ENCODE results near the gene MYMK.

The MYMK gene

GRCh38 chr9:133519693-133520092 is 5.1 kb downstream of the MYMK start:
- no peak for DNase-seq (ENCODE audit: low read depth in 1 of 2, low spot score in 1 of 2)

GRCh38 chr9:133518706-133519449 is 5.9 kb downstream of the MYMK start:
- DNase-seq (ENCODE audit: low read depth in 1 of 2, low spot score in 1 of 2), result no peak

DNA sequence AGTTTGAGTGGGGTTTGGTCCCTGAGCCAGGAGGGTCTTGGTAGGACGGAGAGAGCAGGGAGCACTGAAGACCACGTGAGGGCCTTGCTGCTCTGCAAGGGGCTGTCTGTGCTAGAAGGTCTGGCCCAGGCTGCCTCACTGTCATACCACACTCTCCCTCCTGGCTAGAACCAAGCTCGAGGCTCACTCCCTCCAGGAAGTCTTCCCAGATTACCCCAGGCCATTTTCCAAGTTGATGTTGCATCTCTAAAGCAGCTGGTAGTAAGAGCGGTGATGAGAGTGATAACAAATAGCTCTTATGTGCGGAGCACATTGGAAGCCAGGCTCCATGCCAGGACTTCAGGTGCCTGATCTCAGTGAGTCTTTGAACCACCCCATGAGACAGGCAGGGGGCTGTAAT is 6.6 kb downstream of the MYMK start:
- DNase-seq (ENCODE audit: low read depth in 1 of 2, low spot score in 1 of 2), result no peak

- DNase-seq (ENCODE audit: low read depth in 1 of 2, low spot score in 1 of 2), result no peak
These were observed 7.0 kb downstream of the MYMK start for GRCh38 chr9:133517711-133518110.

GRCh38 chr9:133516961-133517350 is 7.8 kb downstream of the MYMK start:
- DNase-seq (ENCODE audit: low read depth in 1 of 2, low spot score in 1 of 2), result no peak

DNA sequence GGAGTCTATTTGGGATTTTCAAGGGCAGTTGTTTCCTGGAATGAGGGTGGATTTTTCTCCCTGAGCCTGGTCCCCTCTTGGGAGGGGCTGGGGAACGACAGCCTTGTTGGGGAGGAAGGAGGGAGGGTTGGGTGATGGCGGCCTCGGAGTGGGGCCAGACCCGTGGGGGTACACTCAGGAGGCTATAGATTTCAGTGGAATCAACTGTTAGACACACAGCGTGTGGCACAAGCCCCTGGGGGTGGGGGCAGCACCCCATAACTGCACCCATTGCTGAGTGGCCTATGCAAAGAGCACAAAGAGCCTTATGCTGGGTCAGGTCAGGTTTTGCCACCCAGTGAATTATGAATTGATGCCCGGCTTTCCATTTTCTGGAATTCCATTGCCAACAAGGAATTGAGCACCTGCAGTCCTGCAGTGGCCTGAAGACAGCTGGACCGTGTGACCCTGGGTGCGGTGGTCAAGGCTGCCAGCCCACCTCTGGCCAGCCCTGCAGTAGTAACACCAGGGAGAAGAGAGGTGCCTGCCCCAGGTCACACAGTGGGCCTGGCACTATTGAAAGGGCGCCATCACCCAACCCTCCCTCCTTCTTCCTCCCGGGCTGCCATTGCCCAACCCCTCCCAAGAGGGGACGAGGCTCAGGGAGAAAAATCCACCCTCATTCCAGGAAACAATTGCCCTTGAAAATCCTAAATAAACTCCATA is 8.4 kb downstream of the MYMK start:
- DNase-seq (ENCODE audit: low read depth in 1 of 2, low spot score in 1 of 2), result no peak

DNA sequence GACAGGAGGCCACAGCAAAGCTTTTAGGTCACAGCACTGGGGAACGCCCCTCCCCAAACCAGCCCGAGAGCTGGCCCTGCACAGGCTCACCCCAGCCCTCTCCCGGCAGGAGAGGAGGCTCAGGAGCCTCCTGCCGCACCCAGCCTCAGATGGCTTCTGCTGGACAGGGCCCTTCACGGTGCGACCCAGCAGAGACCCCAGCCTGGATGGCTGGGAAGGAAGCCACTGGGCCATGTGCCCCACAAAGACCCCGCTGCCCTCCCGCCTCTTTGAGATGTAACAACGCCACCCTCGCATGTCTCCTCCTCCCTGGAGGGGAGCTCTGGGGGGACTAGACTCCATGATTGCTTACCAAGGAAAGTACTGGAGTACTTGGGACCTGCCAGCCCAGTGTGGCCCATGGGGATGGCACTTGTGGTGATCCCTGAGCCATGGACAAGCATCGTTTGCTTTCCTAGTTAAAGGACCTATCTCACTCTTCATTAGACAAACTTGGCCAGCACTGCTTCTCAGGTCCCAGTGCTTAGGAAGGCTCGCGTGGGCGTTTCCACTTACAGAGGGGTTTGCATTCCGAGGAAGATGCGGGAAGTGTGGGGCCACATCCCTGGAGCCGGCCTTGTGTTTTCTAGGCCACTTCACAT is 9.0 kb downstream of the MYMK start:
- DNase-seq (ENCODE audit: low read depth in 1 of 2, low spot score in 1 of 2), result no peak

GRCh38 chr9:133515240-133515610 is 9.5 kb downstream of the MYMK start:
- no peak for DNase-seq (ENCODE audit: low read depth in 1 of 2, low spot score in 1 of 2)

GRCh38 chr9:133514460-133515239 is 10.1 kb downstream of the MYMK start:
- no peak for DNase-seq (ENCODE audit: low read depth in 1 of 2, low spot score in 1 of 2)

- no peak for DNase-seq (ENCODE audit: low read depth in 1 of 2, low spot score in 1 of 2)
These were observed 11.3 kb downstream of the MYMK start for GRCh38 chr9:133513214-133514100.

DNA sequence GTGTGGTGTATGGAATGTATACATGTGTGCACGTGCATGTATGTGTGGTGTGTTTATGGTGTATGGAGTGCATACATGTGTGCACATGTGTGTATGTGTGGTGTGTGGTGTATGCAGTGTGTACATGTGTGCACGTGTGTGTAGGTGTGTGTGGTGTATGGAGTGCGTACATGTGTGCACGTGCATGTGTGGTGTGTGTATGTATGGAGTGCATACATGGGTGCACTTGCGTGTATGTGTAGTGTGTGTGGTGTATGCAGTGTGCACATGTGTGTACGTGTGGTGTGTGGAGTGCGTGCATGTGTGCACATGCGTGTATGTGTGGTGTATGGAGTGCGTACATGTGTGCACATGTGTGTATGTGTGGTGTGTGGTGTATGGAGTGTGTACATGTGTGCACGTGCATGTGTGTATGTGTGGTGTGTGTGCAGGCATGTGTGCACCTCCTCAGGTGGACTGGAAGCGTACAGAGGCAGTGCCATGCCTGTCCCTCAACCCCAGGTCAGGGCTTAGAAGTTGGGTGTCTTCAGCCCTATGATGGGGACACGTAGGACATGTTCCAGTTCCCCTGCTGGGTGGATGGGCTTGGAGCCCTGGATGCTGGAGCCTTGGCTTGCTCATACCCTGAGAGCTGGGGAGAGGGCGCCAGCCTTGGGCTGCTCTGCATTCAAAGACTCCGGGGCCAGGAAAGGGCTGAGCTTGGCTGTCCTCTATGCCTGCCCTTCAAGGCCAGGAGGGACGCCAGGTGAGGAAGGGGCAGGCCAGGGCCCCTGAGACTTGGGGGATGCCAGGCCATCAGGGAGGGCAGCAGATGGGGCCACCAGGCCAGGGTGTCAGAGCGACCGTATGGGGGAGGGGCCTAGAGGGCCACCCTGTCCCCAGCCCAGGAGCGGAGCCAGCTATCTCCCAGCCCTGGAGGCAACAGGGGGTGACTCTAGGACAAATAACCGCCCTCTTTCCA is 12.2 kb downstream of the MYMK start:
- no peak for DNase-seq (ENCODE audit: low read depth in 1 of 2, low spot score in 1 of 2)

DNA sequence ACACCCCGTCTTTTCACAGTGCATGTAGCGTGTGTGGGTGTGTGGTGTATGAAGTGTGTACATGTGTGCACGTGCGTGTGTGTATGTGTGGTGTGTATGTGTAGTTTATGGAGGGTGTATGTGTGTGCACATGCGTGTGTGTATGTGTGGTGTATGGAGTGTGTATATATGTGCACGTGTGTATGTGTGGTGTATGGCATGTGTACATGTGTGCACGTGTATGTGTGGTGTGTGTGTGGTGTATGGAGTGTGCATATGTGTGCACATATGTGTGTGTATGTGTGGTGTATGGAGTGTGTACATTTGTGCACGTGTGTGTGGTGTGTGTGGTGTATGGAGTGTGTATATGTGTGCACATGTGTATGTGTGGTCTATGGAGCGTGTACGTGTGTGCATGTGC is 13.2 kb downstream of the MYMK start:
- no peak for DNase-seq (ENCODE audit: low read depth in 1 of 2, low spot score in 1 of 2)

DNA sequence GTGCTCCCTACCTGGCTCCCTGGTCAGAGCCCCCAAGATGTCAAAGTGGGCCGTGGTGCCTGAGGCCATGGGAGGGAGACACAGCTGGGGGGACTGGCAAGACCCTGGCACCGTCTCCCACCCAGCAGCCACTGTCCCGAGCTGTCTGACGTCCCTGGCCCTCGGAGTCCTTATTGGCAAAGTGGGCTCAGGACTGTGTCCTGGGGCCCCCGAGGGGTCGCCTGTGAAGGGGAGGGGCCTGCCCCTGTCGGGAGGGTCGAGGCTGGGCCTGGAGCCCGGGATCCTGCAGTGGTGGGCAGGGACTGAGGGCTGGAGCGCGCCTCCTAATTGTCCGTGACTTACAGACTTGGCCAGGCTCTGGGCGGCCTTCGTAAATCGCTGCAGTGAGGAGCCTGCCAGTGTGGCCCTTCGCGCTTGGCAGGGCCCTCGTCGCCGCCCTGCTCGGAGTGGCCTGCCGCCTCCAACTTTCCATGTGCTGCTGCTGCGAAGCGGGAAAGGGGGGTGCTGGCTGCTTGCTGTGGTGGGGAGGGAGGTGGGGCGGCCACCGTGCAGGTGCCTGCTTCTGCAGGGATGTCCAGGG is 13.7 kb downstream of the MYMK start:
- DNase-seq (ENCODE audit: low read depth in 1 of 2, low spot score in 1 of 2), result no peak

- no peak for DNase-seq (ENCODE audit: low read depth in 1 of 2, low spot score in 1 of 2)
These were observed 15.3 kb downstream of the MYMK start for GRCh38 chr9:133509179-133510083.

DNA sequence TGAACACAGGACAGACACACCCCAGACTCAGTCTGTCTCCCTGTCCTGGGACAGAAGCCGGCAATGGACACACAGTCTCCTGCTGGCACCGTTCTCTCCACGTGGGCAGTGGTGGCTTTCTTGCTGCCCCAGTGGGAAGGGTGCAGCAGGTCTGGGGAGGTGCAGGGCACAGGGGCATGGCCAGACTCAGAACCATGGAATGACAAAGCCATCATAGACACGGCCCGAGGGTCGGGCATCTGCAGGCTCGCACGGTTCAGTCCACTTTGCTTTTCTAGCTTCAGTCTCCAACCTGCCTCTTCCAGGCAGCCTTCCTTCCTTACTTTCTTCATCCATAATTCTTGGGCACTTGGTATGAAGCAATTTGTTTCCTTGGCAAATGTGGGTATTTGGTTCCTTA is 16.7 kb downstream of the MYMK start:
- no peak for DNase-seq (ENCODE audit: low read depth in 1 of 2, low spot score in 1 of 2)

- DNase-seq (ENCODE audit: low read depth in 1 of 2, low spot score in 1 of 2), result no peak
These were observed 17.4 kb downstream of the MYMK start for GRCh38 chr9:133507246-133507965.

- no peak for DNase-seq (ENCODE audit: low read depth in 1 of 2, low spot score in 1 of 2)
These were observed 18.1 kb downstream of the MYMK start for GRCh38 chr9:133506653-133507038.
